GM12892 (cell line): ENCODE results near the gene CLSTN2.

Experiments
- DNase-seq: peaks from one replicate; pipeline ENCODE4 v3.0.0; 2011; ENCODE audit not compliant: insufficient read length
- FAIRE-seq: peaks from 2 replicates; lab custom pipeline; 2011; peaks lifted over from hg19 to GRCh38; lab: Jason Lieb, UNC
- POLR2A ChIP-seq: IDR thresholded peaks from 2 replicates; pipeline ENCODE4 v1.6.1; 2011; ENCODE audit warnings: low read depth, low read length, control low read depth
- POLR2AphosphoS5 ChIP-seq: IDR thresholded peaks from 2 replicates; pipeline ENCODE4 v1.6.1; 2011; ENCODE audit warnings: low read depth, low read length, control low read depth
- TAF1 ChIP-seq: IDR thresholded peaks from 2 replicates; pipeline ENCODE4 v1.6.1; 2011; ENCODE audit warnings: low read depth, mild to moderate bottlenecking, control low read depth, low read length, borderline replicate concordance

Gene CLSTN2

GRCh38 chr3:140167600-140168281, 232.8 kb downstream of the CLSTN2 start:
- DNase-seq = no peak
- no peak for FAIRE-seq
- TF ChIP-seq TAF1 = no peak

- no peak for TF ChIP-seq TAF1
- no peak for TF ChIP-seq POLR2AphosphoS5
- no peak for TF ChIP-seq POLR2A
- DNase-seq (peak; percentile 6), FAIRE-seq (peak; percentile 93)
Observed at GRCh38 chr3:140170612-140171011, 235.6 kb downstream of the CLSTN2 start.

GRCh38 chr3:140176526-140176925, 241.5 kb downstream of the CLSTN2 start:
- no peak for DNase-seq

GRCh38 chr3:140177943-140178342, 243.0 kb downstream of the CLSTN2 start:
- FAIRE-seq = no peak
- DNase-seq = no peak
- TF ChIP-seq POLR2AphosphoS5 (no peak), POLR2A (no peak)

More at GRCh38 chr3:140176526-140176925, 241.5 kb downstream of the CLSTN2 start:
- TF ChIP-seq TAF1 = no peak
- no peak for TF ChIP-seq POLR2A
- TF ChIP-seq POLR2AphosphoS5 = no peak
- FAIRE-seq = no peak

GRCh38 chr3:140178482-140178881, 243.5 kb downstream of the CLSTN2 start:
- no peak for FAIRE-seq
- no peak for DNase-seq
- TF ChIP-seq POLR2AphosphoS5 (no peak), POLR2A (no peak), TAF1 (no peak)

- FAIRE-seq (no peak), DNase-seq (no peak)
- no peak for TF ChIP-seq TAF1
- TF ChIP-seq POLR2A = no peak
- no peak for TF ChIP-seq POLR2AphosphoS5
Observed at GRCh38 chr3:140180603-140181002, 245.6 kb downstream of the CLSTN2 start.

- no peak for FAIRE-seq
- no peak for DNase-seq
- TF ChIP-seq POLR2A (no peak), POLR2AphosphoS5 (no peak), TAF1 (no peak)
Observed at GRCh38 chr3:140185375-140185774, 250.4 kb downstream of the CLSTN2 start.

- no peak for TF ChIP-seq TAF1
- no peak for TF ChIP-seq POLR2A
- TF ChIP-seq POLR2AphosphoS5 = no peak
Observed at GRCh38 chr3:140186421-140186920, 251.5 kb downstream of the CLSTN2 start.

GRCh38 chr3:140187028-140187427, 252.0 kb downstream of the CLSTN2 start:
- TF ChIP-seq POLR2A (no peak), POLR2AphosphoS5 (no peak), TAF1 (no peak)
- FAIRE-seq (no peak), DNase-seq (no peak)

More at GRCh38 chr3:140186421-140186920, 251.5 kb downstream of the CLSTN2 start:
- DNase-seq (no peak), FAIRE-seq (no peak)

GRCh38 chr3:140187656-140188221, 252.8 kb downstream of the CLSTN2 start:
- DNase-seq (no peak), FAIRE-seq (no peak)
- TF ChIP-seq POLR2AphosphoS5 = no peak
- TF ChIP-seq POLR2A = no peak
- no peak for TF ChIP-seq TAF1

GRCh38 chr3:140188285-140188684, 253.3 kb downstream of the CLSTN2 start:
- DNase-seq (no peak), FAIRE-seq (no peak)
- TF ChIP-seq TAF1 (no peak), POLR2AphosphoS5 (no peak), POLR2A (no peak)

- TF ChIP-seq TAF1 = no peak
- no peak for TF ChIP-seq POLR2A
- TF ChIP-seq POLR2AphosphoS5 = no peak
- no peak for FAIRE-seq
Observed at GRCh38 chr3:140189267-140189666, 254.3 kb downstream of the CLSTN2 start.

More at GRCh38 chr3:140189267-140189666, 254.3 kb downstream of the CLSTN2 start:
- DNase-seq = no peak
